Measurements from ENCODE around the gene BAG5. TPM values are rescaled to one million over a fixed set of nuclear protein-coding genes. Genes with fewer than 3 reads are reported as not detected.

BAG5 gene
- total RNA-seq, 1 experiment from 2014 or later: 29.2 TPM

DNA sequence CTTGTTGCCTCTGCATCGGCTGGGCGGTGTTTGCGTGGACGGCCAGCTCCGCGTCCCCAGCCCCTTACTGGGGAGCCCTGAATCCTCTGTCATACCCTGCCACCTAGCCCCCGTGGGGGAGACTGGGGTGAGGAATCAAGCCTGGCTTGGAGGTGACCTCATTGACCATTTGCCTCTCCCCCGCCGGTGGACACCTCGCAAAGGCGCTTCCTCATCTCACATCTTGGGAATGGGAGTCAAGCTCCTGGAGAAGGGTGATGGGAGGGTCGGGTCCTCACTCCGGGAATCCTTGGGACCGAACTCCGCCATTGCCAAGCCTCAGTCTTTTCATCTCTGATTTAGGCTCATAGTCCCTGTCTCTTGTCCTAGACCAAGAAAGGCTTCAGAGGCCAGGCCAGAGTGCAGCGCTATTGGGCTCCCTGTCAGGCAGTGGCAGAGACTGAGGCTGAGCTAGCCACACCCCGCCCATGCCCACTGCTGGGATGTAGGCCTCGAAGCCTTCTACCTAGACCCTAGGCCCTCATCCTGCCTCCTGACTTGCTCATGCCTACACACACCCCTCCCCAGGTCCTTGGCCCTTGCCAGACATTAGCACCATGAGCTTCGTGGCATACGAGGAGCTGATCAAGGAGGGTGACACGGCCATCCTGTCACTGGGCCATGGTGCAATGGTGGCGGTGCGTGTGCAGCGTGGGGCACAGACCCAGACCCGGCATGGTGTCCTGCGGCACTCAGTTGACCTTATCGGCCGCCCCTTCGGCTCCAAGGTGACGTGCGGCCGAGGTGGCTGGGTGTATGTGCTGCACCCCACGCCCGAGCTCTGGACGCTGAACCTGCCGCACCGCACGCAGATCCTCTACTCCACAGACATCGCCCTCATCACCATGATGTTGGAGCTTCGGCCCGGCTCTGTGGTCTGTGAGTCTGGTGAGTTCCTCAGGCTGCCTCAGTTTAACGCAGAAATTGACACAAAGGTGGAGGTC, 32.8 kb downstream of the BAG5 start (continued):
- TF ChIP-seq, protein P1, sequence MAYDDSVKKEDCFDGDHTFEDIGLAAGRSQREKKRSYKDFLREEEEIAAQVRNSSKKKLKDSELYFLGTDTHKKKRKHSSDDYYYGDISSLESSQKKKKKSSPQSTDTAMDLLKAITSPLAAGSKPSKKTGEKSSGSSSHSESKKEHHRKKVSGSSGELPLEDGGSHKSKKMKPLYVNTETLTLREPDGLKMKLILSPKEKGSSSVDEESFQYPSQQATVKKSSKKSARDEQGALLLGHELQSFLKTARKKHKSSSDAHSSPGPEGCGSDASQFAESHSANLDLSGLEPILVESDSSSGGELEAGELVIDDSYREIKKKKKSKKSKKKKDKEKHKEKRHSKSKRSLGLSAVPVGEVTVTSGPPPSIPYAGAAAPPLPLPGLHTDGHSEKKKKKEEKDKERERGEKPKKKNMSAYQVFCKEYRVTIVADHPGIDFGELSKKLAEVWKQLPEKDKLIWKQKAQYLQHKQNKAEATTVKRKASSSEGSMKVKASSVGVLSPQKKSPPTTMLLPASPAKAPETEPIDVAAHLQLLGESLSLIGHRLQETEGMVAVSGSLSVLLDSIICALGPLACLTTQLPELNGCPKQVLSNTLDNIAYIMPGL (CRISPR knock-in tag; IDR thresholded peaks at IDR 0.05): no peak
- TF ChIP-seq, protein P2, sequence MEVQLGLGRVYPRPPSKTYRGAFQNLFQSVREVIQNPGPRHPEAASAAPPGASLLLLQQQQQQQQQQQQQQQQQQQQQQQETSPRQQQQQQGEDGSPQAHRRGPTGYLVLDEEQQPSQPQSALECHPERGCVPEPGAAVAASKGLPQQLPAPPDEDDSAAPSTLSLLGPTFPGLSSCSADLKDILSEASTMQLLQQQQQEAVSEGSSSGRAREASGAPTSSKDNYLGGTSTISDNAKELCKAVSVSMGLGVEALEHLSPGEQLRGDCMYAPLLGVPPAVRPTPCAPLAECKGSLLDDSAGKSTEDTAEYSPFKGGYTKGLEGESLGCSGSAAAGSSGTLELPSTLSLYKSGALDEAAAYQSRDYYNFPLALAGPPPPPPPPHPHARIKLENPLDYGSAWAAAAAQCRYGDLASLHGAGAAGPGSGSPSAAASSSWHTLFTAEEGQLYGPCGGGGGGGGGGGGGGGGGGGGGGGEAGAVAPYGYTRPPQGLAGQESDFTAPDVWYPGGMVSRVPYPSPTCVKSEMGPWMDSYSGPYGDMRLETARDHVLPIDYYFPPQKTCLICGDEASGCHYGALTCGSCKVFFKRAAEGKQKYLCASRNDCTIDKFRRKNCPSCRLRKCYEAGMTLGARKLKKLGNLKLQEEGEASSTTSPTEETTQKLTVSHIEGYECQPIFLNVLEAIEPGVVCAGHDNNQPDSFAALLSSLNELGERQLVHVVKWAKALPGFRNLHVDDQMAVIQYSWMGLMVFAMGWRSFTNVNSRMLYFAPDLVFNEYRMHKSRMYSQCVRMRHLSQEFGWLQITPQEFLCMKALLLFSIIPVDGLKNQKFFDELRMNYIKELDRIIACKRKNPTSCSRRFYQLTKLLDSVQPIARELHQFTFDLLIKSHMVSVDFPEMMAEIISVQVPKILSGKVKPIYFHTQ (CRISPR knock-in tag; IDR thresholded peaks at IDR 0.05): no peak
- TF ChIP-seq CBFB (CRISPR knock-in tag; IDR thresholded peaks at IDR 0.05; ENCODE audit: low read depth): no peak
- TF ChIP-seq JUN (CRISPR knock-in tag; IDR thresholded peaks at IDR 0.05): no peak
- TF ChIP-seq, protein P3, sequence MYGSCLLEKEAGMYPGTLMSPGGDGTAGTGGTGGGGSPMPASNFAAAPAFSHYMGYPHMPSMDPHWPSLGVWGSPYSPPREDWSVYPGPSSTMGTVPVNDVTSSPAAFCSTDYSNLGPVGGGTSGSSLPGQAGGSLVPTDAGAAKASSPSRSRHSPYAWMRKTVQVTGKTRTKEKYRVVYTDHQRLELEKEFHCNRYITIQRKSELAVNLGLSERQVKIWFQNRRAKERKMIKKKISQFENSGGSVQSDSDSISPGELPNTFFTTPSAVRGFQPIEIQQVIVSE (CRISPR knock-in tag; IDR thresholded peaks at IDR 0.05; ENCODE audit: borderline replicate concordance): no peak
- no peak for TF ChIP-seq GABPB1 (CRISPR knock-in tag; IDR thresholded peaks at IDR 0.05)
- TF ChIP-seq, protein P4, sequence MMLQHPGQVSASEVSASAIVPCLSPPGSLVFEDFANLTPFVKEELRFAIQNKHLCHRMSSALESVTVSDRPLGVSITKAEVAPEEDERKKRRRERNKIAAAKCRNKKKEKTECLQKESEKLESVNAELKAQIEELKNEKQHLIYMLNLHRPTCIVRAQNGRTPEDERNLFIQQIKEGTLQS (CRISPR knock-in tag; conservative IDR thresholded peaks at IDR 0.05): no peak
- no peak for TF ChIP-seq ZNF219 (CRISPR knock-in tag; IDR thresholded peaks at IDR 0.05; ENCODE audit: borderline replicate concordance)
- no peak for TF ChIP-seq SP1 (CRISPR knock-in tag; conservative IDR thresholded peaks at IDR 0.05)
- no peak for TF ChIP-seq EMX1 (CRISPR knock-in tag; IDR thresholded peaks at IDR 0.05)
- 0 out of 2 replicates have a peak, but pooled peaks have one; percentile 3 for TF ChIP-seq TP53 (CRISPR knock-in tag; IDR thresholded peaks at IDR 0.05)
- 0 out of 2 replicates have a peak, but pooled peaks have one; percentile 57 for TF ChIP-seq SMAD4 (CRISPR knock-in tag; IDR thresholded peaks at IDR 0.05)
- TF ChIP-seq, protein P5, sequence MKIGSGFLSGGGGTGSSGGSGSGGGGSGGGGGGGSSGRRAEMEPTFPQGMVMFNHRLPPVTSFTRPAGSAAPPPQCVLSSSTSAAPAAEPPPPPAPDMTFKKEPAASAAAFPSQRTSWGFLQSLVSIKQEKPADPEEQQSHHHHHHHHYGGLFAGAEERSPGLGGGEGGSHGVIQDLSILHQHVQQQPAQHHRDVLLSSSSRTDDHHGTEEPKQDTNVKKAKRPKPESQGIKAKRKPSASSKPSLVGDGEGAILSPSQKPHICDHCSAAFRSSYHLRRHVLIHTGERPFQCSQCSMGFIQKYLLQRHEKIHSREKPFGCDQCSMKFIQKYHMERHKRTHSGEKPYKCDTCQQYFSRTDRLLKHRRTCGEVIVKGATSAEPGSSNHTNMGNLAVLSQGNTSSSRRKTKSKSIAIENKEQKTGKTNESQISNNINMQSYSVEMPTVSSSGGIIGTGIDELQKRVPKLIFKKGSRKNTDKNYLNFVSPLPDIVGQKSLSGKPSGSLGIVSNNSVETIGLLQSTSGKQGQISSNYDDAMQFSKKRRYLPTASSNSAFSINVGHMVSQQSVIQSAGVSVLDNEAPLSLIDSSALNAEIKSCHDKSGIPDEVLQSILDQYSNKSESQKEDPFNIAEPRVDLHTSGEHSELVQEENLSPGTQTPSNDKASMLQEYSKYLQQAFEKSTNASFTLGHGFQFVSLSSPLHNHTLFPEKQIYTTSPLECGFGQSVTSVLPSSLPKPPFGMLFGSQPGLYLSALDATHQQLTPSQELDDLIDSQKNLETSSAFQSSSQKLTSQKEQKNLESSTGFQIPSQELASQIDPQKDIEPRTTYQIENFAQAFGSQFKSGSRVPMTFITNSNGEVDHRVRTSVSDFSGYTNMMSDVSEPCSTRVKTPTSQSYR (CRISPR knock-in tag; IDR thresholded peaks at IDR 0.05): no peak

DNA sequence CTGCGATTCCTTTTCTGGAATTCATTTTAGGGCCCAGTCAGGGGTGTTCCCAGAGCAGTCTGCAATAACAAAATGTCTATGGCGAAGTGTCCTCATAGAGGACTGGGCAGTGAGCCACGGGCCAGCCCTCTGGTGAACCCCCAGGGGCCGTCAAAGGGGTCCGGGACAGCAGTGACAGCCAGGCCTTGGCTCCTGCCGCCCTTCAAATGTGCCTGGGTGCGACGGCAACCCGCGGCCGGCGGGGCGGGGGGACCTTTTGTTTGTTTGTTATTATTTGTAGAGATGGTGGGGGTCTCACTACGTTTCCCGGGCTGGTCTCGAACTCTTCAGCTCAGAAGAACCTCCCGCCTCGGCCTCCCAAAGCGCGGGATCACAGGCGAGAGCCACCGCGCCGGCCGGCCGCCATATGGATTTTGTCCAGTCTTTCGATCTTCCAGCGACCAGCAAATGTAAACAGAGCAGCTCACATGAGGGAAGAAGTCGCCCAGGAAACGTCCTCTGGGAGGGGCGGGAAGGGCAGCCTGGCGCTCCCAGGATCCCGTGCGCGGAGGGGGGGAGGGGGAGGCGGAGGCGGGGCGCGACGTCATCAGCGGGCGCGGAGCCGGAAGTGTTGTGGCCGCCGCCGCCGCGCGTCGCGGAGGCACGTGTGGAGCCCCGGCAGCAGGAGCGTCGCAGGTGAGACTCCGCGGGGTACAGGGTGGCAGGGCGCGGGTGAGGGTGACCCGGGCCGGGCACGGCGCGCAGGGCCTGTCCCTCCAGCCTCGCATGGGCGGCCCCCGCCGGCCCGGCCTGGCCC, 33.7 kb downstream of the BAG5 start, which contains the start of gene TRMT61A:
Gene TRMT61A, plus strand, starts transcription at position 610 of the 796 bp plus-strand sequence. CDS start 783 bp downstream, outside the sequence.
- CTCF ChIA-PET: interaction anchor here (0.6 to 5.8 kb wide), 9 partner anchors 8 to 424 kb away, joined by 3 to 46 read pairs (median 6); no protein-coding TSS in a partner anchor
- Mint-ChIP-seq H3K27ac (peak within 1 kb of the TSS; percentile 96), H3K4me1 (peaks cover 15% of the 10 kb centered on the region), H3K4me3 (peak within 1 kb of the TSS; percentile 93), H3K27me3 (ENCODE audit: low read depth) (peaks cover 21% of the 10 kb centered on the region), H3K9me3 (no peaks in the 10 kb centered on the region), H3K36me3 (no peaks in the 10 kb centered on the region)
- peak; percentile 73 for DNase-seq (ENCODE audit: low spot score)
- POLR2A ChIA-PET: interaction anchor here (1.1 to 1.4 kb wide), 2 partner anchors 8 to 14 kb away, joined by 4 read pairs; no protein-coding TSS in a partner anchor
- peak; percentile 64 for ATAC-seq
- TF ChIP-seq GABPB1 (CRISPR knock-in tag; IDR thresholded peaks at IDR 0.05) (peak; percentile 65; the same call in 1 of the 2 replicates), RELA (CRISPR knock-in tag; IDR thresholded peaks at IDR 0.05; ENCODE audit: borderline replicate concordance) (0 out of 2 replicates have a peak, but pooled peaks have one; percentile 23), KAT7 (CRISPR knock-in tag; IDR thresholded peaks at IDR 0.05; ENCODE audit: borderline replicate concordance) (peak; percentile 55; the same call in 1 of the 2 replicates), HMGA2 (CRISPR knock-in tag; IDR thresholded peaks at IDR 0.05) (no peak), FOXK1 (CRISPR knock-in tag; IDR thresholded peaks at IDR 0.05) (peak; percentile 92), FOXP1 (CRISPR knock-in tag; IDR thresholded peaks at IDR 0.05; ENCODE audit: borderline replicate concordance) (peak; percentile 36; the same call in 1 of the 2 replicates), SP1 (CRISPR knock-in tag; conservative IDR thresholded peaks at IDR 0.05) (peak; percentile 60), CREM (CRISPR knock-in tag; IDR thresholded peaks at IDR 0.05) (peak; percentile 91)
- TF ChIP-seq, protein P6, sequence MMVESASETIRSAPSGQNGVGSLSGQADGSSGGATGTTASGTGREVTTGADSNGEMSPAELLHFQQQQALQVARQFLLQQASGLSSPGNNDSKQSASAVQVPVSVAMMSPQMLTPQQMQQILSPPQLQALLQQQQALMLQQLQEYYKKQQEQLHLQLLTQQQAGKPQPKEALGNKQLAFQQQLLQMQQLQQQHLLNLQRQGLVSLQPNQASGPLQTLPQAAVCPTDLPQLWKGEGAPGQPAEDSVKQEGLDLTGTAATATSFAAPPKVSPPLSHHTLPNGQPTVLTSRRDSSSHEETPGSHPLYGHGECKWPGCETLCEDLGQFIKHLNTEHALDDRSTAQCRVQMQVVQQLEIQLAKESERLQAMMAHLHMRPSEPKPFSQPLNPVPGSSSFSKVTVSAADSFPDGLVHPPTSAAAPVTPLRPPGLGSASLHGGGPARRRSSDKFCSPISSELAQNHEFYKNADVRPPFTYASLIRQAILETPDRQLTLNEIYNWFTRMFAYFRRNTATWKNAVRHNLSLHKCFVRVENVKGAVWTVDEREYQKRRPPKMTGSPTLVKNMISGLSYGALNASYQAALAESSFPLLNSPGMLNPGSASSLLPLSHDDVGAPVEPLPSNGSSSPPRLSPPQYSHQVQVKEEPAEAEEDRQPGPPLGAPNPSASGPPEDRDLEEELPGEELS (CRISPR knock-in tag; IDR thresholded peaks at IDR 0.05): peak; percentile 83
- TF ChIP-seq, protein P7, sequence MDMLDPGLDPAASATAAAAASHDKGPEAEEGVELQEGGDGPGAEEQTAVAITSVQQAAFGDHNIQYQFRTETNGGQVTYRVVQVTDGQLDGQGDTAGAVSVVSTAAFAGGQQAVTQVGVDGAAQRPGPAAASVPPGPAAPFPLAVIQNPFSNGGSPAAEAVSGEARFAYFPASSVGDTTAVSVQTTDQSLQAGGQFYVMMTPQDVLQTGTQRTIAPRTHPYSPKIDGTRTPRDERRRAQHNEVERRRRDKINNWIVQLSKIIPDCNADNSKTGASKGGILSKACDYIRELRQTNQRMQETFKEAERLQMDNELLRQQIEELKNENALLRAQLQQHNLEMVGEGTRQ (CRISPR knock-in tag; IDR thresholded peaks at IDR 0.05): peak; percentile 69

Measured in WTC11 (cell line).